Activated naive CD8-positive, alpha-beta T cell treated with anti-CD3 and anti-CD28 coated beads, Interleukin-2, amount 50 U/mL, for 24 hours (primary cell): ENCODE measurements around the gene TNFRSF25.

Source experiments
- ATAC-seq: fragments of 150-1000 bp; cut with Tn5 transposase; one replicate; pipeline ENCODE4 v1.10.0; 2021
- DNase-seq: peaks from one replicate; pipeline ENCODE4 v3.0.0; 2021
- H3K27ac Mint-ChIP-seq: one replicate; pipeline ENCODE4 v1.8.0; 2021; ENCODE audit warnings: mild to moderate bottlenecking, mixed read lengths
- H3K27me3 Mint-ChIP-seq: one replicate; pipeline ENCODE4 v1.8.0; 2021; ENCODE audit warnings: mixed read lengths
- H3K36me3 Mint-ChIP-seq: one replicate; pipeline ENCODE4 v1.8.0; 2021; ENCODE audit warnings: low read depth, mixed read lengths
- H3K4me1 Mint-ChIP-seq: one replicate; pipeline ENCODE4 v1.8.0; 2021; ENCODE audit warnings: mixed read lengths
- H3K4me3 Mint-ChIP-seq: one replicate; pipeline ENCODE4 v1.8.0; 2021; ENCODE audit warnings: mild to moderate bottlenecking, moderate library complexity, mixed read lengths
- H3K9me3 Mint-ChIP-seq: one replicate; pipeline ENCODE4 v1.8.0; 2021; ENCODE audit warnings: mixed read lengths

Gene TNFRSF25

DNA sequence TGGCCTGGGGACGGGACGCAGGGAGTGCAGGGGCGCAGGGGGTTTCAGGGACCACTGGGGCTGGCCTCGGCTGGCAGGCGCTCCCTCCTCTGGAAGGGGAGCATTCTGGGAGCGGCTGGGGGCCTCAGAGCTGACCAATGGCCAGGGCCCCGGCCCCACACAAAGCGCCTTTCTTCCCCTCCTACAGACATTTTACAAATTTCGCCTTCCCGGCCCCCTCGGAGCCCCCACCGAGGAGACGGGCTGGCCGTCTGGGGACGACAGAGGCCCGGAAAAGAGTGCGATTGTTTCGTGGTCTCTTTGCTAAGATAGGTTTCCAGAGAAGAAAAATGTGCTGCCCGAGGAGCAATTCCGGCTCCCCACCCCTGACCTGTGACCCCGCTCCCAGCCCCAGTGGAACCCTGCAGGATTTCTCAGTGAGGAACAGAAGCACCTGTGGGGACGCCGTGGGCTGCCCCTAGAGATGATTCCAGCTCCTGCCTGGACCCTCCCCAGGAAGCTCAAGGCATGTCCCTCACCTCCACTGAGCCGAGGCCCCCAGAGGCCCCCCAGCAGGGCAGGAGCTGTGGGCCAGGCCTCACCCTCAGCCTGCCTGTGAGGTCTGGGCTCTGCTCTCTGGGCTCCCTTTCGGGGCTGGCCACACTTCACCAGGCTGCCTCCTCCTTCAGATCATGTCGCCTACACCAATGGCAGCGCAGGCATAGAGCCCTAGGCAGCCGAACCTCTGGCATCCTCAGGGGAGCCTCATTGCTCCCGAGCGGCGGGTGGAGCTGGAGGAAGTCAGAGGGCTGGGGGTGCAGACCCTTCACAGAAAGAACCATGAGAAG, 40.5 kb upstream of the TNFRSF25 start:
- Mint-ChIP-seq H3K36me3 (no peaks in the 10 kb centered on the region), H3K27me3 (no peaks in the 10 kb centered on the region), H3K4me3 (no peak overlapping the region), H3K27ac (no peak overlapping the region), H3K9me3 (no peaks in the 10 kb centered on the region), H3K4me1 (no peaks in the 10 kb centered on the region)
- DNase-seq: no peak
- no peak for ATAC-seq

DNA sequence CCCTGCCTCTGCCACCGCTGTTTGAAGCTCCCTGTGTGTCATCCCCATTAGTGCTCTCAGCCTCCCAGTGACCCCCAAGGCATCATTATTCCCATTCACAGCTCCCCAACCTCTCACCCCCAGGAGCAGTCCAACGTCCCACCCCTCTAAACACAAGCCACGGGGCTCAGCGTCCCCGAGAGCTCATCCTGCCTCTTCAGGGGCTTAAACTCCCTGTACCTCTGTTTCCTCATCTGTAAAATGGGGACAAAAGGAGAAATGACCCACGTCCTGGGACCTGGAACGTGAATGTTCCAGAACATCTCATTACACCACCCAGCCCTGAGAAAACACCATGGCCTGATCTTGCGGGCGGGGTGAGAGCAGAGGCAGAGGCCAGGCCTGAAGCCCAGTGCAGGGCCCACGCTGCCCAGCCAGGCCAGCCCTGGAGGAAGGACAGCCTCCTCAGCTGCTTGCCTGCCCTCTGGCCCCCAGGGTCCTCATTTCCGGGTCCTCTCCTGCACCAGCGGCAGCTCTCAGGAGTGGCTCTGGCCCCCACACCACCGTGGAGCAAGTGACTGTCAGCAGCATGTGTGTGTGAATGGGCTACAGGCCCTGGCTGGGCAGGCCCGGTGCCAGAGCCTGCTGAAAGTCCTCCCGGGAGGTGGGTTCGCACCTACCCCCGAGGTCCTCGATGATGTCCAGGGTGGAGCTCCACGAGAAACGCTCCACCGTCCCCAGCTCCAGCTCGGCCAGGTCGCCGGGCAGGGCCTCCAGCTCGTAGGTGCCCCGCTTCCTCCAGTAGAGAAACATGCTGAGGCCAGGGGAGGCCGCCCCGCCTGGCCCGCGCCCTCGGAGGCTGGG, 39.6 kb upstream of the TNFRSF25 start:
- no peaks in the 10 kb centered on the region for H3K9me3 Mint-ChIP-seq
- H3K27ac Mint-ChIP-seq: no peak overlapping the region
- ATAC-seq (no peak), DNase-seq (no peak)
- no peaks in the 10 kb centered on the region for H3K4me1 Mint-ChIP-seq
- H3K4me3 Mint-ChIP-seq: no peak overlapping the region
- peaks cover 3% of the 10 kb centered on the region for H3K27me3 Mint-ChIP-seq
- no peaks in the 10 kb centered on the region for H3K36me3 Mint-ChIP-seq

DNA sequence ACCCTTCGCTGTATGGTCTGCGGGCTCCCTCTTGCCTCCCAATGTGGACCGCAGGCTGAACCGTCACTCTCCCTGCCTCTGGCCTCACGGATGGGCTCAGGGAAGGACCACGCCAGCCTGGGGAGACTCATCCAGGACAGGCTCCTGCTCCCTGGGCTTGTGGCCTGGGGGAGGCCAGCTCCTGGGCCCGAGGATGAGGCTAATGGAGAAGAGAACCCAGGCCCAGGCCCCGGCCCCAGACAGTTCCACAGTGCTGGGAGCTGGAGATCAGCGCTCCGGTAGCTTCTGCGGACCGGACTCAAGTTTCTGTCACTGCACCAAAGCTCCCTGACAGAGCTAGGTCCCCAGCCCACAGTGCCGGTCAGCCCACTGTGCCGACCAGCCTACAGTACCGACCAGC, 38.9 kb upstream of the TNFRSF25 start:
- Mint-ChIP-seq H3K4me1 (no peaks in the 10 kb centered on the region), H3K9me3 (no peaks in the 10 kb centered on the region), H3K4me3 (no peak overlapping the region), H3K27ac (no peak overlapping the region), H3K36me3 (no peaks in the 10 kb centered on the region), H3K27me3 (peaks cover 3% of the 10 kb centered on the region)
- DNase-seq (no peak), ATAC-seq (no peak)

DNA sequence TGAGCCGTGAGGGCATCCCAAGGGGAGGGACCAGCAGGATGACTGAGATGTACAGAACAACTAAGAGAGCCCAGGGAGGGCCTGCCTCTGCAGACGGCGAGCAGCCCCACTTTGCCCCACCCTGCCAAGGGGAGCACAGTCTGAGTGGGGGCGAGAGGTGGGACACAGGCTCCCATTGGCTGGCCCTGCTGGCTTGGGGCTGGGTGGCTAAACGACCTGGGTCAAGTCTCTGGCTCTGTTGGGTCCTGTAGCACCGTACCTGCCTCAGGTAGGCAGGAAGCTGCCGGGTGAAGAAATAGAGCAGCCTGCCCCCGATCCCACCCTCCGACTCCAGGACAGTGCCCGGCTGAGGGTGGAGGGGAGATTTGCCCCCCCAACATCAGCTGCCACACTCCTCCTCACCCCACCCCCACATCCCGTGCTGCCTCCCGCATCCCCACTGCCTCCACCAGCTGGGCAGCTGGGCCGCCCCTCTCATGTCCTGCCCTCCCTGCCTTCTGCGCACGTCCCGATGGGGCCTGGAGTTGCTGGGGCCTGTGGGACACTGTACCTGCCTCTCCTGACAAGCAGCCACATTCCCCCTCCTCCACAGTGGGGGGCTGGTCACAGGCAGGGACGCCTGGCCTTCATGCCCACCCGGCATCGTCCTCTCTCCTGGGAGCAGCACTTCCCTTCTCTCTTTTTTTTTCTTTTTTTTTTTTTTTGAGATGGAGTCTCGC, 38.1 kb upstream of the TNFRSF25 start:
- H3K27me3 Mint-ChIP-seq: peaks cover 3% of the 10 kb centered on the region
- no peak overlapping the region for H3K4me3 Mint-ChIP-seq
- no peaks in the 10 kb centered on the region for H3K9me3 Mint-ChIP-seq
- H3K4me1 Mint-ChIP-seq: no peaks in the 10 kb centered on the region
- H3K36me3 Mint-ChIP-seq: no peaks in the 10 kb centered on the region
- DNase-seq (no peak), ATAC-seq (no peak)
- no peak overlapping the region for H3K27ac Mint-ChIP-seq

DNA sequence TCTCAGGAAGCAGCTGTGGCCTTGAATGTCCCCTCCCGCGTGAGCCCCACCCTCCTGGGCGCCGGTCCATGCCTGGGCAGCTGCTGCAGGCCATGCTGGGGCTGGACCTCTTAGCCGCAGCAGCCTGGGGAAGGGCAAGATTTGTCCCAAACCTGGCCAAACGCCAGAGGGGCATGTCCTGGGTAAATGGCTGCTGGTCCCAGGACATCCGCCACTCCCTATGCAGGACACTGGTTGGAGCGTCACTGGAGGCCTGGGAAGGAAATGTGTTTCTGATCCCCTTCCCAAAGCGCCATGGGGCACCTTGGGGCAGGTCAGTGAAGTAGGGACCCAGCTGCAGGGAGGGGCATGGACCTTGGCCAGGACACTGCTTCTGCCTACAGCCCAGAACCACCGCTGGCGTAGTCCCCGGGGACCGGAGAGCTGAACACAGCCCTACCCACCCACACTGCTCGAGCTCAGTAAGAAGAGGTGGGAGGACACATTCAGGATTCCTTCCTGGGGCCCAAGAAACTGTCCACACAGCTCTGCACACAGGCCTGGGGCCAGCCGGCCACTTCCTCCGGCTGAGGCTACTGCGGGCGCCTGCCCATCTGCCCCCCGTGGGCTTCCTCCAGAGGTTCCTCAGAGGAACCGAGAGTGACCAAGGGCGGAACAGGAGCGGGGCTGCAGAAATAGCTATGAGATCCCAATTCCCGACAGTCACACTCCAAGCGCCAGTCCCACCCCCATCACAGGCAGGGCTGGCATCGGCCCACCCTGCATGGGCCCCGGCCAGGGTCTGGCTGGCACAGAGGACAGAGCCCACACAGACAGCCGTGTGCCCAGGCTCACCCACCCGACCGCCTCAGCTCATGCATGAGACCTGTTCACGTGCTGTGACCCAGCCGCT, 36.3 kb upstream of the TNFRSF25 start:
- peaks cover 7% of the 10 kb centered on the region for H3K4me1 Mint-ChIP-seq
- ATAC-seq: no peak
- DNase-seq: no peak
- no peak overlapping the region for H3K27ac Mint-ChIP-seq
- H3K27me3 Mint-ChIP-seq: peaks cover 3% of the 10 kb centered on the region
- H3K9me3 Mint-ChIP-seq: no peaks in the 10 kb centered on the region
- no peaks in the 10 kb centered on the region for H3K36me3 Mint-ChIP-seq
- H3K4me3 Mint-ChIP-seq: no peak overlapping the region

DNA sequence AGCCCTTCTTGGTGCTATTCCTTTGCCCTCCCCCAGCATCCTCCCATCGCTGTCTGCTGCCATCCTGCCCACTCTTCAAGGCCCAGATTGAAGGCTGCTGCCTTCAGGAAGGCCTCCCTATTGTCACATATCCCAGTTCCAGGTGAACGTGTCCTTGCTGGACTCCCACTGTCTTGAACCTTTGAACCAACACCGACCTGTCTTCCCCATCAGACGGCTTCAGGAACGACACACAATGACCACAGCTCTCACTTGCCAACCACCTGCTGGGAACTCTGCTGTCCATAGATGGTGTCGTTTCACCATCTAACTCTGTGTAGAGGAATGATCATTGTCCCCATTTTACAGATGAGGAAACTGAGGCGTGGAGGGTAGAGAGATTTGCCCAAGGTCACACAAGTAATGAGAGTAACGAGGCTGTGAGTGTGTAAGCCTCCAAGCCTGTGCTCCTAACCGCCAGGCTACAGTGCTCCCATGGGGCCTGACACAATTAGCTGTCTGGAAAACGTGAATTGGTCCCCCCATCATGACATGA, 35.4 kb upstream of the TNFRSF25 start:
- Mint-ChIP-seq H3K4me3 (no peak overlapping the region), H3K36me3 (no peaks in the 10 kb centered on the region), H3K27ac (no peak overlapping the region), H3K4me1 (peaks cover 10% of the 10 kb centered on the region), H3K9me3 (no peaks in the 10 kb centered on the region), H3K27me3 (peaks cover 3% of the 10 kb centered on the region)
- DNase-seq (no peak), ATAC-seq (no peak)

DNA sequence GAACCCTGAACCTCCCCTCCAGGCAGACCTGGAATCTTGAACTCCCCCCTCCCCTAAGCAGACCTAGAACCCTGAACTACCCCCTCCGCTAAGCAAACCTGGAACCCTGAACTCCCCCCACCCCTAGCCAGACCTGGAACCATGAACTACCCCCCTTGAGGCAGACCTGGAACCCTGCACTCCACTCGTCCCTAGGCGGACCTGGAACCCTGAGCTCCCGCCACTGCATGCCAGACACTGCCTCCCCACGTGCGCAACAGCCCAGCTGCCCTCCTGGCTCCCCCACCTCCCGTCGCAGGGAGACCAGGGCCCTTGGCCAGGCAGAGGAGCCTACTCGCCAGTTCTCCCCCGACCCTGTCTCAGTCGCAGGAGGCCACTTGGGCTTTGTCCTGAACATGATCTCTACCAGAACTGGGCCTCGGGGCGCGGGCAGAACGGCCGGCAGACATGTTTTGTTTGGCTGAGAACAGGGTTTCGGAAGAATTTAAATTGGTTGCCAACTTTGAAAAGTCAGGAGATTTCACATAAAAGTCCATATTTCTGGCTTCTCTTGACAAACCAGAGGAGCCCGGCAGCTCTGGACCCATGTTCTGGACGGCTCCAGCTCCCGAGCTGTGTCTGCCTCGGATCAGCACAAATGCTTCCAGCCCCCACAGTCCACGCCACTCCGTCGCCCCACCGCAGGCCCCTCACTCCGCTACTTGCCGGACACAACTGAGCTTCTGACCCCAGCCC, 34.7 kb upstream of the TNFRSF25 start:
- no peak overlapping the region for H3K27ac Mint-ChIP-seq
- DNase-seq (no peak), ATAC-seq (no peak)
- peaks cover 10% of the 10 kb centered on the region for H3K4me1 Mint-ChIP-seq
- H3K9me3 Mint-ChIP-seq: no peaks in the 10 kb centered on the region
- H3K27me3 Mint-ChIP-seq: peaks cover 3% of the 10 kb centered on the region
- H3K36me3 Mint-ChIP-seq: no peaks in the 10 kb centered on the region
- no peak overlapping the region for H3K4me3 Mint-ChIP-seq

DNA sequence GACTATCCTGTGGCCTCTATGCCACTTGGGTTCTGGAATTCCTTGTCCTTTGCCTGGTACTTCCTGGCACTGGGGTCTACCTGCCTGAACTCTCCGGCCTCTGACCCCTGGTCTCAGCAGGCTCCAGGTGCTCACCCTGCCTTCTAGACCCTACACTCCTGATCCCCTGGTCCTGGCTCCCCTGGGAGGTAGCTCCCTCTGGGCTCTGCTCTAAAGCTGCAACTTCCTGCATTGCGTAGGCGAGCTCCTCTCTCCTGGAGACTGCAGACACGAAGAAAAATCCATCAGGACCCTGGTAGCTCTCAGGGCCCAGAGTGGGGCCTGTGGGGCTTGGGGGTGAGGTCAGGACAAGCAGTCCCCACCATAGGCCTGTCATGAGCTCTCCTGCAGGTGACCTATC, 33.3 kb upstream of the TNFRSF25 start:
- Mint-ChIP-seq H3K27ac (no peak overlapping the region), H3K4me1 (peaks cover 10% of the 10 kb centered on the region), H3K4me3 (no peak overlapping the region), H3K27me3 (peaks cover 3% of the 10 kb centered on the region), H3K36me3 (no peaks in the 10 kb centered on the region), H3K9me3 (no peaks in the 10 kb centered on the region)
- ATAC-seq: no peak
- no peak for DNase-seq

DNA sequence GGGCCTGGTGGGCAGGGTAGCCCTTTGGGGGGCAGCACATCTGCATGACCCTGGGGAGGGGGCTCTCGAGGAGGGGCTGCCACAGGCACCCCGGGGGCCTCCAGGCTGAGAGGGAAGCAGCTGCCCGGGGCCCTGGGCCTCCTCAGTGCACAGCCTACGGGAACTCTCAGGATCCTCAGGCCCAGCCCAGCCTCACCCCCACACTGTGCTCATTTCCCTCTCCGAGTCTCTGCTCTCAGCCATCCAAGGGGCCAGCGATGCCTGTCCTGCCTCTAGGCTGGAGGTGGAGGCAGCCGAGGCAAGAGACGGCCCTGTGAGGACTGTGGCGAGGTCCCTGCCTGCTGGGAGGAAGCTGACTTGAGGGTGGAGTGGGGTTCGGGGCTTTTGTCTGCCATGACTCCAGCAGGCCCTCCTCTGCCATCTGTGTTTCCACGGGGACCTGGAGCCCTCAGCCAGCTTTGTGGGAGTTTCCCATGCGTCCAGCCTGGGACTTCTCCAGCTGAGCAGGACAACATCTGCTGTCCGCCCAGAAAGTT, 32.7 kb upstream of the TNFRSF25 start:
- no peak overlapping the region for H3K27ac Mint-ChIP-seq
- peaks cover 3% of the 10 kb centered on the region for H3K27me3 Mint-ChIP-seq
- no peaks in the 10 kb centered on the region for H3K36me3 Mint-ChIP-seq
- H3K9me3 Mint-ChIP-seq: no peaks in the 10 kb centered on the region
- no peak for DNase-seq
- no peak overlapping the region for H3K4me3 Mint-ChIP-seq
- ATAC-seq: no peak
- peaks cover 10% of the 10 kb centered on the region for H3K4me1 Mint-ChIP-seq

DNA sequence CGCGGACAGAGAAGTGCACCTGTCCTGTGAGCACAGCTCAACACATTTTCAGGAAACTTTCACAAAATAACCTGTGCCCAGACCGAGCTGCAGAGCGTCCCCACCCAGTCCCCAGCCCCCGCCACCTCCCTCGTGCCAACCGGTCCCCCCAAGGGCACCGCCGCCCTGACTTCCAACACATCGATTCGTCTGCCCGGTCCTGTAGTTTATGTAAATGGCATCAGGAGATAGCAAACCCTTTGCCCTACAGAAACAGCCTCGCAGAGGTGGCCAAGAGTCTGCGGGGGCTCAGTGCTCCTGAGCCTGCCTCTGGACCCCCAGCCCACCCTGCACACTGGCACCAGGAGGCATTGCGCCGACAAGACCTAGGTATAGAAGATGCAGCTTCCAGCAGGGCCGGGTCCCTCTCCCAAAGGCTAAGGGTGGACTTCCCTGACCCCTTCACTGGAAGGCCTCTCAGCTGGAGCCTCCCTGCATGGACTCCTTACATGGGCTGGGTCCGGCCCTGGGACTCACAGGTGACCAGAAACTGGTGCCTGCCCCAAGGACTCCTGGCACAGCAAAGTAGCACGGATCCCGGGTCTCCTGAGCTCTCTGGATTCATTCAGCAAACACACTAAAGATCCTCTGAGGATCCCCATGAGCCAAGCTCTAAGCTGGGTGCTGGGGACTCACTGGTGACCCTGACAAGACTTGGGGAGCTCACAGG, 32.0 kb upstream of the TNFRSF25 start:
- Mint-ChIP-seq H3K27me3 (peaks cover 3% of the 10 kb centered on the region), H3K36me3 (no peaks in the 10 kb centered on the region), H3K9me3 (no peaks in the 10 kb centered on the region), H3K4me1 (peaks cover 14% of the 10 kb centered on the region), H3K4me3 (peak overlapping the region; percentile 60), H3K27ac (no peak overlapping the region)
- DNase-seq: no peak
- no peak for ATAC-seq

DNA sequence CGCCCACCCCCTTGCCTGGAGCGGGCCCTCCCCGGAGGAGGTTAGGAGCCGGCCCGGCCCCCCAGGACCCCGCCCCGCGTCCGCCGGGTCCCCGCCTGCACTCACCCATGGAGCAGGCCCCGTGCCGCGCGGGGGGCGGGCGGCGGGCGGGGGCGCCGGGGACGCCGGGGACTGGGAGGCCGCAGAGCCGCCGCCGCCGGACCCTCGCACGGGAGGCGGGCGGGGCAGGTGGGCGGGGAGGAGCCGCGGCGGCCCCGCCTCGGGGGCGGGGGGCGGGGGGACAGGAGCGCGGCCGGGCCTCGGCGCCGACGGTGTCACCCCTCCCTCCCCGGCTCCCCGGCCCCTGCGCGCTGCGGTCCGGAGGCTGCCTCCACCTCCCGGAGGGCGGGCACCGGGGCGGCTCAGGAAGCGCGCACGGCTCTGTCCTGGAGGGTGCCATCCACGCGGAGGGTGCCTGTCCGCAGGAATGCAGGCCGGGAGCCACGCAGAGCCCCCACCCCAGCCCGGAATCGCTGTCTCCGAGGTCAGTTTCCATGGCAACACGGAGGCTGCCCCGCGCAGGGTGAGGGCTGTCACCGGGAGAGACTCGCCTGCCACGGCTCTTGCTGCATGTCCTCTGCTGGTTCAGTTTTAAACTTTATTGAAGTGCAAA, 31.4 kb upstream of the TNFRSF25 start:
- no peaks in the 10 kb centered on the region for H3K36me3 Mint-ChIP-seq
- ATAC-seq: peak; percentile 35
- H3K4me1 Mint-ChIP-seq: peaks cover 14% of the 10 kb centered on the region
- H3K27me3 Mint-ChIP-seq: peaks cover 3% of the 10 kb centered on the region
- peak overlapping the region; percentile 60 for H3K4me3 Mint-ChIP-seq
- no peaks in the 10 kb centered on the region for H3K9me3 Mint-ChIP-seq
- DNase-seq: peak; percentile 46
- no peak overlapping the region for H3K27ac Mint-ChIP-seq

DNA sequence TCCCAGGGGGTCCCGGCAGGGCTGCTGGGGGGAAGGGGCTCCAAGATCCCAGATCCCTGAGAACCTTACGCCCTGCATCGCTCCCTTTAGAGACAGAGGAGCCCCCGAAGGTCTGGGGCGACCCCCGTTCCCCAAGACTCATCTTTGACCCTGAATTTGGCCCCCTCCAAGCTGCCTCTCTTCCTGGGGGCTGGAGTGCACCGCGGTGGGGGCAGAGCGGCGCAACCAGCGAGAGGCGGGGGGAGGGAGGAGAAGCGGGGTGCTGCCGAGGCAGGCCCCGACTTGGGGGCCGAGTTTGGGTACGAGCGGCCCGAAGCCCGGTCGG, 30.9 kb upstream of the TNFRSF25 start:
- Mint-ChIP-seq H3K4me1 (peaks cover 15% of the 10 kb centered on the region), H3K27me3 (peaks cover 3% of the 10 kb centered on the region), H3K9me3 (no peaks in the 10 kb centered on the region), H3K4me3 (no peak overlapping the region), H3K27ac (no peak overlapping the region), H3K36me3 (no peaks in the 10 kb centered on the region)
- DNase-seq (no peak), ATAC-seq (no peak)
